ENCODE results near the gene MAVS. TPM values are rescaled to one million over a fixed set of nuclear protein-coding genes. Genes with fewer than 3 reads are reported as not detected.
A peak's percentile ranks its signal among the peaks of the same experiment; 100 is the strongest.

MAVS gene
- total RNA-seq (2014; rRNA removed; shearing (Covaris generic)): 19.3 and 23.4 TPM in 2 replicates

DNA sequence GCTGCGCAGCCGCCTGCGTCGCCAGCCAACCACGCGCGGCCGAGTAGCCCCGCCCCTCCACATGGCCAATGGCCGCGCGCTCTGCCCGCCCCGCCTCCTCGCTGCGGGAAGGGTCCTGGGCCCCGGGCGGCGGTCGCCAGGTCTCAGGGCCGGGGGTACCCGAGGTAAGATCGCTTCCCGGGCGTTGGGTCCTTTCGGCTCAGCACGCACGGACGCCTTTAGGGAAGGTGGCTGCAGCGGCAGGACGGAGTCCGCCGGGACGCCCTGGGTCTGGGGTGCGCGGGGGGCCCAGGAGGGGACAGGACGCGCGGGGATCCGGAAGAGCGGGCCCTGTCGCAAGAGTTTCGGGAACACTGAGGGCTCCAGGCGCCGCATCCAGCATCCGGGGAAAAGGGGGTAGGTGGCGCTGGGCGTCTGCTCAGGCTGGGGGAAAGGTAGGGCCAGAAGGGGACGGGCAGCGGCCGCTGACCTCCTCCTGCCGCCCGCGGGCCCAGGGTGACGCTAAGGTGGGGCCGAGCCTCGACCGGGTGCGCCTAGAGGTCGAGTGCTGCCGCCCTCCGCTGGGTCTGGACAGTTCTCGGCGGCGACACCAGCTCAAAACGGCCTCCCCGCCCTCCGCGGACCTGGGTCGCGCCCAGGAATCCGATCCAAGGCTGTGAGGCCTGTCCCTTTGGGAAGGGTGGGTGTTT lies at the start of gene MAVS:
TSS of gene MAVS (plus strand) at position 95 of the 689 bp plus-strand sequence. CDS start 7,791 bp downstream, outside the sequence.
- DNase-seq (ENCODE audit: low read depth): peak; percentile 88

DNA sequence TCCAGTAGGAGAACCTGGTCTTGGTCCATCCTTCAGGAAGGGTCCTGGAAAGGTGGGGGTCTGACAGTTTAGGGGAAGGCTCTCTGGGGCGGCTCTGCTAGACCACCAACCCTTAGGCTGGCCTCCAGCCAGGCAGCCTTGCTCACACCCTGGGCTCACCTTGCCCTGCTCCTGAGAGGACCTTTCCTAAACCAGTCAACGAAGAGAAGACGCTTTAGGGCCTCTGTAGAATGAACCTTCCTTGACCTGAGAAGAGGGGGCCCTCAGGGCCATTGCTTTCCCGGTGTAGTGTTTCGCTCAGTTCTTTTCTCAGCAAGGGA lies 49.4 kb upstream of the MAVS start:
- no peak for DNase-seq (ENCODE audit: low read depth)

GRCh38 chr20:3797592-3798372 lies 48.9 kb upstream of the MAVS start:
- DNase-seq (ENCODE audit: low read depth): peak; percentile 58

DNA sequence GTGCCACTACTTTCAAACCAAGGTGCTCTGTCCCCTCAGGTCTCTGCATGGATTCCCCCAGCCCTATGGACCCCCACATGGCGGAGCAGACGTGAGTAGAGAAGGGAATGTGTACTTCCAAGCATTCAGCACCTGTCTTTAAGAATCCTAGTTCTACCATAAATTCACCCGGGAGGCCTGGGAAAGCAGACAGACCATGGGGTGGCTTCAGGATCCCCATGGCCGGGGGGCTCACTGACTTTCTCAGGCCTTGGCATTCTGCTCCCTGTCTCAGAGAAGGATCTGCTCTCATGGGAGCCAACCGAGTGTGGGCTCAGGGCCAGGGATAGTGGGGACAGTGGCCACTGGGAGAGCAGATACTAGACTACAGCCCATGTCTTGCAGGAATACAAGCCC lies 48.3 kb upstream of the MAVS start:
- no peak for DNase-seq (ENCODE audit: low read depth)

GRCh38 chr20:3798908-3799248 lies 47.8 kb upstream of the MAVS start:
- no peak for DNase-seq (ENCODE audit: low read depth)

DNA sequence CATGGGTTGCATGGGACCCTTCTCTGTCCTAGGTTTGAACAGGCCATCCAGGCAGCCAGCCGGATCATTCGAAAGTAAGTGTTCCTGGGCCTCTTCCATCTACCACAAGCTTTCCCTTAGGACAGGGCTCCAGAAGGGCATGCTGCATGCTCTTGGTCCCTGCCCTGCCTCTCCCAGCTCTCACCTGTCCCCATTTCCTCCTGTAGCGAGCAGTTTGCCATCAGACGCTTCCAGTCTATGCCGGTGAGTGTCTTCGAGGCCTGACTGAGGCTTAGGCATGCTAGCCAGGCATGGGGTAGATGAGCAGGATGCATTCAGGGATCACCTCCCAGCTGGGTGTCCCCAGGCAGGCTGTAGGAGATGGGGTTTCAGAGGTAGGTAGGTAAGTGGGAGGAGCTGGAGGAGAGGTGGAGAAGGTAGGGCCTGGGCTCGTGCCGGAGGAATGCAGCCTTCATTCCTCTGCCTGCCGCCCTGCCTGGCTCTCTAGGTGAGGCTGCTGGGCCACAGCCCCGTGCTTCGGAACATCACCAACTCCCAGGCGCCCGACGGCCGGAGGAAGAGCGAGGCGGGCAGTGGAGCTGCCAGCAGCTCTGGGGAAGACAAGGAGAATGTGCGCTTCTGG lies 46.3 kb upstream of the MAVS start:
- DNase-seq (ENCODE audit: low read depth): no peak

DNA sequence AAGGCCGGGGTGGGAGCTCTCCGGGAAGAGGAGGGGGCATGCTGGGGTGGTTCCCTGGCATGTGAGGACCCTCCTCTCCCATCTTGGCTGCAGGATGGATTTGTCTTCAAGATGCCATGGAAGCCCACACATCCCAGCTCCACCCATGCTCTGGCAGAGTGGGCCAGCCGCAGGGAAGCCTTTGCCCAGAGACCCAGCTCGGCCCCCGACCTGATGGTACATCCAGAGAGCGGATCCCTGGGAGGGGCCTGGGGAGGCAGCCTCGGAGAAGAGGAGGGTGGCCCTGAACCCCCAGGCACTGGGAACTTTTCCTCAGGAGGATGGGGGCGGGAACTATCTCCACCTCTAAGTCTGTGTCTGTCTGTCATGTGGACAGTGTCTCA lies 45.8 kb upstream of the MAVS start:
- DNase-seq (ENCODE audit: low read depth): no peak

GRCh38 chr20:3801299-3801698 lies 45.3 kb upstream of the MAVS start:
- DNase-seq (ENCODE audit: low read depth): no peak

DNA sequence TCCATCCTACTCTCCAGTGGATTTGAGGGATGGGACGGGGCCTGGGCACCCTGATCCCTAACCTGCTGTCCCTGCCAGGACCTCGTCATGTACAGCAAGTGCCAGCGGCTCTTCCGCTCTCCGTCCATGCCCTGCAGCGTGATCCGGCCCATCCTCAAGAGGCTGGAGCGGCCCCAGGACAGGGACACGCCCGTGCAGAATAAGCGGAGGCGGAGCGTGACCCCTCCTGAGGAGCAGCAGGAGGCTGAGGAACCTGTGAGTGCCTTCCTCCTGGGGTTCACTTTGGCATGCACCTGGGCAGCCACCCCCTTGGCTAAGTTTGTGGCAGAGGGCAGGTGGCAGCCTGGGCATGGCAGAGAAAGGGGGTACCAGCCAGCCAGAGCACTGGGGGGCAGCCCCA lies 44.8 kb upstream of the MAVS start:
- DNase-seq (ENCODE audit: low read depth): no peak

DNA sequence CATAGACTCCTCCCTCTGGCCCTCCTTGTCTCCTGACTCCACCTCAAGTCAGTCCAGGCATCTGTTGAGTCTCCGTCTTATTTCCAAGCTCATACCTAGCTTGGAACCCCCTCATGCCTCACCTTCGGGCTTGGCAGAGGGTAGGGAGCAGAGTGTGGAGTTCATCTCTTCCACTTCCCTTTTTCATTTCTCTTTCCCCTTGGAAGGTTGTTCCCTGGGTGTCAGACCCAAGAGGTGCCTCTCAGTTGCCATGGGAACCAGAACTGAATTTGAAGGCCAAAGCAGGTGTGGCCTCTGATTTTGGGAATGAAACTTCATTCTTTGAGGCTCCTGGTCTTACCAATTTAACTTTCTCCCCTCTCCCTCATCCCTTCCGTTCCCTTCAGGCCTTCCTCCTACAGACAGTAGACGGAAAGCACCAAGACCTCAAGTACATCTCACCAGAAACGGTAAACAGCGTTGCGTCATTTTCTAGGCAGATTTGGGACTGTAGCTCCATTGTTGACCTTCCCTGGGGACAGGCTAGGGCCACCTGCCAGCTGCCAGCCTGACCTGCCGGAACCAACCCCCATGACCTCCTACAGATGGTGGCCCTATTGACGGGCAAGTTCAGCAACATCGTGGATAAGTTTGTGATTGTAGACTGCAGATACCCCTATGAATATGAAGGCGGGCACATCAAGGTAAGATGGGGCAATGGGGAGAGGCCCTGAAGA lies 44.0 kb upstream of the MAVS start:
- DNase-seq (ENCODE audit: low read depth): no peak

- DNase-seq (ENCODE audit: low read depth): no peak
Observed at GRCh38 chr20:3803289-3803688, 43.3 kb upstream of the MAVS start.

- DNase-seq (ENCODE audit: low read depth): no peak
Observed at GRCh38 chr20:3803854-3804253, 42.8 kb upstream of the MAVS start.

- no peak for DNase-seq (ENCODE audit: low read depth)
Observed at GRCh38 chr20:3804254-3804751, 42.3 kb upstream of the MAVS start.

DNA sequence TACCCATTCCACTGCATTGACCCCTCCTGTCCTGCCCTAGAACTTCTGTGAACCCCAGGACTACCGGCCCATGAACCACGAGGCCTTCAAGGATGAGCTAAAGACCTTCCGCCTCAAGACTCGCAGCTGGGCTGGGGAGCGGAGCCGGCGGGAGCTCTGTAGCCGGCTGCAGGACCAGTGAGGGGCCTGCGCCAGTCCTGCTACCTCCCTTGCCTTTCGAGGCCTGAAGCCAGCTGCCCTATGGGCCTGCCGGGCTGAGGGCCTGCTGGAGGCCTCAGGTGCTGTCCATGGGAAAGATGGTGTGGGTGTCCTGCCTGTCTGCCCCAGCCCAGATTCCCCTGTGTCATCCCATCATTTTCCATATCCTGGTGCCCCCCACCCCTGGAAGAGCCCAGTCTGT lies 41.9 kb upstream of the MAVS start:
- DNase-seq (ENCODE audit: low read depth): no peak

DNA sequence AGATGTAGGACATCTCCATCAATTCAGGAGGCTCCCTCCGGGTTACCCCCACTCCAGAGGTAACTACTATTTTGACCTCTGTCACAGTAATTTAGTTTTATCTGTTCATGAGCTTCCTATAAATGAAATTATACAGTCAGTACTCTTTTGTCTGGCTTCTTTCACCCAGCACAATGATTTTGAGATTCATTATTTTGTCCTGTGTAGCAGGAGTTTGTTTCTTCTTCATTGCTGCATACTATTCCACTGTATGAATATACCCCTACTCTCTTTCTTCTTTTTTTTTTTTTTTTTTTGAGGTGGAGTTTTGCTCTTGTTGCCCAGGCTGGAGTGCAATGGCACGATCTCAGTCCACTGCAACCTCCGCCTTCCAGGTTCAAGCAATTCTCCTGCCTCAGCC lies 38.1 kb upstream of the MAVS start:
- no peak for DNase-seq (ENCODE audit: low read depth)

GRCh38 chr20:3811467-3812258 lies 35.0 kb upstream of the MAVS start:
- DNase-seq (ENCODE audit: low read depth): peak; percentile 100

- no peak for DNase-seq (ENCODE audit: low read depth)
Observed at GRCh38 chr20:3812259-3812681, 34.4 kb upstream of the MAVS start.

GRCh38 chr20:3812975-3813847 lies 33.4 kb upstream of the MAVS start:
- DNase-seq (ENCODE audit: low read depth): no peak

DNA sequence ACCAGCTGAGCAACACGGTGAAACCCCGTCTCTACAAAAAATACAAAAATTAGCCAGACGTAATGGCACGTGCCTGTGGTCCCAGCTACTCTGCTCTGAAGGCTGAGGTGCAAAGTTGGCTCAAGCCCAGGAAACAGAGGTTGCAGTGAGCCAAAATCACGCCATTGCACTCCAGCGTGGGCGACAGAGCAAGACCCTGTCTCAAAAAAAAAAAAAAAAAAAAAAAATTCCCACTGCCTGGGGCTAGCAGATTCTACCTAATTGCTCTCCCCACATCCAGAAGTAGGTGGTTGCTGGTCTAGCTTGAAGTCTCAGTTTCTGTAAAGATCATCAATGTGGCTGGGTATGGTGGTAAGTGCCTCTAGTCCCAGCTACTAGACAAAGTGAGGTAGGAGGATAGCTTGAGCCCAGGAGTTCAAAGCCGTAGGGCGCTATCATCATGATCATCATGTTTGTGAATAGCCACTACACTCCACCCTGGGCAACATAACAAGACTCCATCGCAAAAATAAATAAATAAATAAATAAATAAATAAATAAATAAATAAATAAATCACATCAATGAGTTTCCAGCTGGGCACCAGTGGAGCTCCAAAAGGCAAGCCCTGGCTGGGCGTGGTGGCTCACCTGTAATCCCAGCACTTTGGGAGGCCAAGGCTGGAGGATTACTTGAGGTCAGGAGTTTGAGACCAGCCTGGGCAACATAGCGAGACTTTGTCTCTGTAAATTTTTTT lies 32.6 kb upstream of the MAVS start:
- no peak for DNase-seq (ENCODE audit: low read depth)
